ENCODE data around the gene LRRN2. TPM values are rescaled to one million over a fixed set of nuclear protein-coding genes. Genes with fewer than 3 reads are reported as not detected.

The LRRN2 gene
- total RNA-seq, 1 donor from 2014 or later: 3.9 TPM

- DNase-seq (ENCODE audit: low spot score in 2 of 2, unreplicated experiment in 2 of 2): no peak
- peak overlapping the region; percentile 77 for H3K4me3 Mint-ChIP-seq
- no peak for TF ChIP-seq CTCF (IDR thresholded peaks at IDR 0.05; ENCODE audit: unreplicated experiment)
- no peaks in the 10 kb centered on the region for H3K36me3 Mint-ChIP-seq
- peaks cover 83% of the 10 kb centered on the region for H3K27me3 Mint-ChIP-seq (ENCODE audit: low read depth)
- H3K4me1 Mint-ChIP-seq: peaks cover 11% of the 10 kb centered on the region
- H3K27ac Mint-ChIP-seq: no peak overlapping the region
- H3K9me3 Mint-ChIP-seq: no peaks in the 10 kb centered on the region
These were observed 835 bp downstream of the LRRN2 start for GRCh38 chr1:204684571-204685235.

- Mint-ChIP-seq H3K4me3 (peak overlapping the region; percentile 77), H3K4me1 (peaks cover 11% of the 10 kb centered on the region), H3K36me3 (no peaks in the 10 kb centered on the region), H3K9me3 (no peaks in the 10 kb centered on the region), H3K27ac (no peak overlapping the region), H3K27me3 (ENCODE audit: low read depth) (peaks cover 83% of the 10 kb centered on the region)
- TF ChIP-seq CTCF (IDR thresholded peaks at IDR 0.05; ENCODE audit: unreplicated experiment): no peak
- no peak for DNase-seq (ENCODE audit: low spot score in 2 of 2, unreplicated experiment in 2 of 2)
These were observed 1.4 kb downstream of the LRRN2 start for GRCh38 chr1:204684206-204684570.

- H3K4me3 Mint-ChIP-seq: peak overlapping the region; percentile 77
- no peaks in the 10 kb centered on the region for H3K9me3 Mint-ChIP-seq
- TF ChIP-seq CTCF (IDR thresholded peaks at IDR 0.05; ENCODE audit: unreplicated experiment): no peak
- H3K4me1 Mint-ChIP-seq: peaks cover 11% of the 10 kb centered on the region
- DNase-seq (ENCODE audit: low spot score in 2 of 2, unreplicated experiment in 2 of 2): no peak
- peaks cover 81% of the 10 kb centered on the region for H3K27me3 Mint-ChIP-seq (ENCODE audit: low read depth)
- H3K27ac Mint-ChIP-seq: no peak overlapping the region
- no peaks in the 10 kb centered on the region for H3K36me3 Mint-ChIP-seq
These were observed 2.0 kb downstream of the LRRN2 start for GRCh38 chr1:204683284-204684205.

- TF ChIP-seq CTCF (IDR thresholded peaks at IDR 0.05; ENCODE audit: unreplicated experiment): no peak
- Mint-ChIP-seq H3K4me3 (no peak overlapping the region), H3K9me3 (no peaks in the 10 kb centered on the region), H3K36me3 (no peaks in the 10 kb centered on the region), H3K4me1 (peaks cover 6% of the 10 kb centered on the region), H3K27ac (no peak overlapping the region), H3K27me3 (ENCODE audit: low read depth) (peaks cover 75% of the 10 kb centered on the region)
- DNase-seq (ENCODE audit: low spot score in 2 of 2, unreplicated experiment in 2 of 2): no peak
These were observed 5.1 kb downstream of the LRRN2 start for GRCh38 chr1:204680461-204680860.

- TF ChIP-seq CTCF (IDR thresholded peaks at IDR 0.05; ENCODE audit: unreplicated experiment): no peak
- no peak overlapping the region for H3K4me3 Mint-ChIP-seq
- no peaks in the 10 kb centered on the region for H3K36me3 Mint-ChIP-seq
- DNase-seq (ENCODE audit: low spot score in 2 of 2, unreplicated experiment in 2 of 2): no peak
- no peak overlapping the region for H3K27ac Mint-ChIP-seq
- no peaks in the 10 kb centered on the region for H3K9me3 Mint-ChIP-seq
- peaks cover 75% of the 10 kb centered on the region for H3K27me3 Mint-ChIP-seq (ENCODE audit: low read depth)
- peaks cover 6% of the 10 kb centered on the region for H3K4me1 Mint-ChIP-seq
These were observed 5.5 kb downstream of the LRRN2 start for GRCh38 chr1:204680051-204680450.

Measured in mesothelial cell of epicardium (in vitro differentiated cells).